ENCODE measurements around the gene DYNLT1. TPM values are rescaled to one million over a fixed set of nuclear protein-coding genes. Genes with fewer than 3 reads are reported as not detected.

DYNLT1 gene
- total RNA-seq, 6 donors from 2014 or later: 49.2 to 119 (median 100) TPM

- Histone ChIP-seq H3K4me1 (no peaks in the 10 kb centered on the region), H3K36me3 (peaks cover 0 to 75% (median 56%) of the 10 kb centered on the region in 4 donors), H3K4me3 (no peak overlapping the region), H3K9me3 (no peaks in the 10 kb centered on the region), H3K27me3 (no peaks in the 10 kb centered on the region), H3K27ac (no peak overlapping the region)
- no peak for DNase-seq
- ATAC-seq (ENCODE audit: low FRiP score in 2 of 2): no peak
- WGBS, 2 donors: 89 to 95% methylated on average over 5 of the region's 5 CpGs
- TF ChIP-seq CTCF (IDR thresholded peaks at IDR 0.05) (peak in 1 of 6 experiments; percentile 11), POLR2AphosphoS5 (IDR thresholded peaks at IDR 0.05) (no peak), EP300 (IDR thresholded peaks at IDR 0.05) (no peak)
Observed at GRCh38 chr6:158595223-158595622, 49.3 kb downstream of the DYNLT1 start.

- Histone ChIP-seq H3K36me3 (peaks cover 6 to 76% (median 58%) of the 10 kb centered on the region in 4 donors), H3K27me3 (no peaks in the 10 kb centered on the region), H3K4me1 (no peaks in the 10 kb centered on the region), H3K4me3 (no peak overlapping the region), H3K27ac (no peak overlapping the region), H3K9me3 (no peaks in the 10 kb centered on the region)
- DNase-seq (no peak), ATAC-seq (ENCODE audit: low FRiP score in 2 of 2) (no peak)
- WGBS, 2 donors: 96 to 97% methylated on average over 3 of the region's 3 CpGs
- TF ChIP-seq POLR2A (IDR thresholded peaks at IDR 0.05) (no peak), POLR2AphosphoS5 (IDR thresholded peaks at IDR 0.05) (no peak), EP300 (IDR thresholded peaks at IDR 0.05) (no peak), CTCF (IDR thresholded peaks at IDR 0.05) (no peak)
Observed at GRCh38 chr6:158593670-158594069, 50.9 kb downstream of the DYNLT1 start.

GRCh38 chr6:158591810-158592209 is 52.7 kb downstream of the DYNLT1 start:
- no peak for ATAC-seq (ENCODE audit: low FRiP score in 2 of 2)
- H3K27ac ChIP-seq: no peak overlapping the region
- TF ChIP-seq EP300 (IDR thresholded peaks at IDR 0.05) (no peak), POLR2AphosphoS5 (IDR thresholded peaks at IDR 0.05) (no peak), POLR2A (IDR thresholded peaks at IDR 0.05) (no peak), CTCF (IDR thresholded peaks at IDR 0.05) (no peak)
- no peaks in the 10 kb centered on the region for H3K27me3 ChIP-seq
- H3K4me1 ChIP-seq: no peaks in the 10 kb centered on the region
- no peak for DNase-seq
- 94 to 97% methylated on average over 4 of the region's 4 CpGs for WGBS, 2 donors
- no peak overlapping the region for H3K4me3 ChIP-seq
- no peaks in the 10 kb centered on the region for H3K9me3 ChIP-seq
- peaks cover 8 to 79% (median 56%) of the 10 kb centered on the region in 4 donors for H3K36me3 ChIP-seq

GRCh38 chr6:158591134-158591809 is 53.3 kb downstream of the DYNLT1 start:
- Histone ChIP-seq H3K9me3 (no peaks in the 10 kb centered on the region), H3K4me3 (no peak overlapping the region), H3K4me1 (no peaks in the 10 kb centered on the region), H3K36me3 (peaks cover 13 to 79% (median 59%) of the 10 kb centered on the region in 4 donors), H3K27me3 (no peaks in the 10 kb centered on the region), H3K27ac (no peak overlapping the region)
- TF ChIP-seq CTCF (IDR thresholded peaks at IDR 0.05) (no peak), POLR2AphosphoS5 (IDR thresholded peaks at IDR 0.05) (no peak), EP300 (IDR thresholded peaks at IDR 0.05) (no peak), POLR2A (IDR thresholded peaks at IDR 0.05) (no peak)
- no peak for ATAC-seq (ENCODE audit: low FRiP score in 2 of 2)
- DNase-seq: no peak
- 84 to 90% methylated on average over 7 of the region's 7 CpGs for WGBS, 2 donors

GRCh38 chr6:158589366-158589765 is 55.2 kb downstream of the DYNLT1 start:
- TF ChIP-seq POLR2A (IDR thresholded peaks at IDR 0.05): no peak
- TF ChIP-seq CTCF (IDR thresholded peaks at IDR 0.05): no peak
- no peak for TF ChIP-seq EP300 (IDR thresholded peaks at IDR 0.05)
- TF ChIP-seq POLR2AphosphoS5 (IDR thresholded peaks at IDR 0.05): no peak
- 92 to 95% methylated on average over 8 of the region's 8 CpGs for WGBS, 2 donors
- H3K4me1 ChIP-seq: no peaks in the 10 kb centered on the region
- peaks cover 26 to 93% (median 68%) of the 10 kb centered on the region in 4 donors for H3K36me3 ChIP-seq
- ATAC-seq (ENCODE audit: low FRiP score in 2 of 2) (no peak), DNase-seq (no peak)
- no peaks in the 10 kb centered on the region for H3K9me3 ChIP-seq
- H3K27ac ChIP-seq: no peak overlapping the region
- H3K27me3 ChIP-seq: no peaks in the 10 kb centered on the region
- H3K4me3 ChIP-seq: no peak overlapping the region

All from upper lobe of left lung (tissue), 6 donors.